Gastrocnemius medialis (tissue), 4 donors: ENCODE results near the gene C5orf52. TPM values are rescaled to one million over a fixed set of nuclear protein-coding genes. Genes with fewer than 3 reads are reported as not detected.
"Not testable (repeated sequence)": the region's sequence is repeated elsewhere in the genome, so short reads cannot be mapped to it uniquely, and the experiment has no call there.

Experiments
- ATAC-seq, 2 donors: fragments of 150-250 bp; one replicate each; pipeline ENCODE4 v1.9.1; 2016
- DNase-seq, 2 donors: peaks; one replicate each; pipeline ENCODE4 v3.0.0-alpha.2; 2019
- H3K27ac ChIP-seq, 4 donors: fragments of 200-600 bp; sonication (generic); 1 replicate in 1 of 4; 2 replicates in 3 of 4; pipeline ENCODE4 v1.5.1; 2016 to 2018; ENCODE audit warnings: mild to moderate bottlenecking in 2 of 4, moderate library complexity in 1 of 4
- H3K27me3 ChIP-seq, 3 donors: fragments of 200-600 bp; sonication (generic) in 2 of 3; 1 replicate in 1 of 3; 2 replicates in 2 of 3; pipeline versions ENCODE4 v1.5.1 to v1.6.0; 2016 to 2019; ENCODE audit warnings: mild to moderate bottlenecking in 1 of 3, moderate library complexity in 1 of 3
- H3K36me3 ChIP-seq, 2 donors: fragments of 200-600 bp; sonication (generic) in 1 of 2; one replicate each; pipeline ENCODE4 v1.5.1; 2017 to 2018
- H3K4me1 ChIP-seq, 2 donors: fragments of 200-600 bp; sonication (generic) in 1 of 2; one replicate each; pipeline ENCODE4 v1.5.1; 2016 to 2017; ENCODE audit warnings: mild to moderate bottlenecking in 2 of 2
- H3K4me3 ChIP-seq, 4 donors: fragments of 200-600 bp; sonication (generic) in 3 of 4; 1 replicate in 1 of 4; 2 replicates in 3 of 4; pipeline ENCODE4 v1.5.1; 2016 to 2019; ENCODE audit warnings: mild to moderate bottlenecking in 2 of 4
- H3K9me3 ChIP-seq, 3 donors: fragments of 200-600 bp; sonication (generic) in 2 of 3; 1 replicate in 1 of 3; 2 replicates in 2 of 3; pipeline ENCODE4 v1.5.1; 2016 to 2019
- CTCF ChIP-seq, 5 experiments: fragments of 450-650 bp in 3 of 5; fragments of 200-600 bp in 2 of 5; sonication (generic) in 2 of 5; IDR thresholded peaks in 4 of 5; conservative IDR thresholded peaks in 1 of 5; 1 replicate in 4 of 5; 2 replicates in 1 of 5; pipeline ENCODE4 v1.5.1; 2016 to 2019; ENCODE audit warnings: antibody characterized with exemption in 5 of 5, mild to moderate bottlenecking in 3 of 5, moderate library complexity in 3 of 5
- POLR2A ChIP-seq, 2 donors: fragments of 450-650 bp; IDR thresholded peaks; one replicate each; pipeline ENCODE4 v1.6.1; 2017; ENCODE audit warnings: antibody characterized with exemption in 2 of 2, mild to moderate bottlenecking in 2 of 2, moderate library complexity in 2 of 2
- in situ Hi-C, 4 donors: fragments of 200-750 bp; cut with MboI; loops; one replicate each; pipeline versions ENCODE4 v1.15.0 to v1.8.0; 2017; ENCODE audit warnings: low sequenced_read_pairs in 4 of 4
- intact Hi-C: fragments of 100-400 bp; cut with DNase I; formaldehyde crosslinking; loops from one replicate; pipeline ENCODE4 v1.15.1; 2023; ENCODE audit warnings: low total_unique reads
- total RNA-seq, 4 donors: library from RNA; depleted of rRNA; stranded (reverse); fragments of >200 nt; gene quantifications; one replicate each; pipeline versions ENCODE4 v1.1.0 to v1.2.3, GENCODE V29; 2016

C5orf52 gene
- total RNA-seq, 4 donors from 2014 or later = not detected

- intact Hi-C loops (no loop called here), in situ Hi-C loops (no loop called here)
- TF ChIP-seq POLR2A (IDR thresholded peaks at IDR 0.05) (no peak), CTCF (IDR thresholded peaks at IDR 0.05 in 4 of 5, conservative IDR thresholded peaks at IDR 0.05 in 1 of 5) (no peak)
- Histone ChIP-seq H3K27me3 (no peaks in the 10 kb centered on the region), H3K27ac (no peak overlapping the region), H3K4me3 (no peak overlapping the region), H3K4me1 (no peaks in the 10 kb centered on the region), H3K9me3 (no peaks in the 10 kb centered on the region), H3K36me3 (no peaks in the 10 kb centered on the region)
- no peak for DNase-seq
- no peak for ATAC-seq
Observed at GRCh38 chr5:157681048-157681447, 9.7 kb downstream of the C5orf52 start.

GRCh38 chr5:157682257-157682656, 10.9 kb downstream of the C5orf52 start:
- no peak for DNase-seq
- Histone ChIP-seq H3K27ac (no peak overlapping the region), H3K36me3 (no peaks in the 10 kb centered on the region), H3K4me1 (no peaks in the 10 kb centered on the region), H3K4me3 (no peak overlapping the region), H3K27me3 (no peaks in the 10 kb centered on the region), H3K9me3 (no peaks in the 10 kb centered on the region)
- ATAC-seq = no peak
- intact Hi-C loops (no loop called here), in situ Hi-C loops (no loop called here)
- TF ChIP-seq CTCF (IDR thresholded peaks at IDR 0.05 in 4 of 5, conservative IDR thresholded peaks at IDR 0.05 in 1 of 5) = no peak
- no peak for TF ChIP-seq POLR2A (IDR thresholded peaks at IDR 0.05)

- ATAC-seq, H3K4me3 ChIP-seq, H3K4me1 ChIP-seq, in situ Hi-C loops, H3K9me3 ChIP-seq, DNase-seq, H3K36me3 ChIP-seq, H3K27ac ChIP-seq, H3K27me3 ChIP-seq, intact Hi-C loops: not testable (repeated sequence)
Observed at GRCh38 chr5:157686276-157687197, 15.2 kb downstream of the C5orf52 start.

DNA sequence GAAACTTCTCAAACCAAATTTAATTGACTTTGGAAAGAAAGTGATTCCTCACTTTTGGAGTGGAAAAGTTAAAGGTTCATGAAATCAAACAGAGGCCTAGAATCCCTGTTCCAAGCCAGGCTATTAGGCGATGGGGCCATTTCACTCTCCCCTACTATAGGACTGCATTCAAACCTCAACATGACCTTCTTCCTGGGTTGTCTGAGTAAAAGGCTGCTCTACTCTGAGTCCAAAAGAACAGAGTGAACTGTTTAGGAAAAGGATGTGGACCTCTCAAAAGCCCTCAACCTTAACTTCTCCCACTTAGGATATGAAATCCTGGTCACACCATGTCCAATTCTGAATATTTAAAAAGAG, 15.8 kb downstream of the C5orf52 start:
- intact Hi-C loops = no loop called here

More for the DNA sequence above, 15.8 kb downstream of the C5orf52 start:
- no peaks in the 10 kb centered on the region for H3K36me3 ChIP-seq
- H3K4me1 ChIP-seq = no peaks in the 10 kb centered on the region
- no peak for ATAC-seq
- no peak overlapping the region for H3K27ac ChIP-seq
- H3K4me3 ChIP-seq = no peak overlapping the region
- TF ChIP-seq CTCF (IDR thresholded peaks at IDR 0.05 in 4 of 5, conservative IDR thresholded peaks at IDR 0.05 in 1 of 5) = no peak
- TF ChIP-seq POLR2A (IDR thresholded peaks at IDR 0.05) = no peak
- H3K27me3 ChIP-seq = no peaks in the 10 kb centered on the region
- H3K9me3 ChIP-seq = no peaks in the 10 kb centered on the region
- DNase-seq = no peak
- in situ Hi-C loops = no loop called here
